Cortex of kidney (tissue), 1 donor: ENCODE results near the gene ROR1.

ENCODE experiments used
- DNase-seq: peaks from one replicate; lab custom pipeline; 2025; lab: John Stamatoyannopoulos, UW

Gene ROR1

DNA sequence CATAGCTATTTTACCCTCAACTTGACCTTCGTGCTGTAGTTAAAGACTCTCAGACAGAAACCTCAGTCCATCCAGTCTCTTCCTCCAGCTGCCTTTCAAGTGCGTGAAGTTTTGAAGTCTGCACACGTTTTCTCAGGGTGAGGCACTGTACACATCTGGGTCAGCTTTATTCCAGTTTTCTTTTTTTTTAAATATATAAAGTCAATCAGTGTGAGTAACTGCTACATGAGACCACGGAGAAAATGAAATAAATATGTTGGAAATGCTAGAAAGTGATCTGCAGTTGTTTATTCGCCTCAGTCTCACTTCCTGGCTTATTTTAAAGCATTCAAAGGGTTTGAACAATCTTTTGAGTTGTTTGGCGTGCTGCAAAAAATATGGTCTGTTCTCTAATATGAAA is 135.7 kb downstream of the ROR1 start:
- DNase-seq: no peak

DNA sequence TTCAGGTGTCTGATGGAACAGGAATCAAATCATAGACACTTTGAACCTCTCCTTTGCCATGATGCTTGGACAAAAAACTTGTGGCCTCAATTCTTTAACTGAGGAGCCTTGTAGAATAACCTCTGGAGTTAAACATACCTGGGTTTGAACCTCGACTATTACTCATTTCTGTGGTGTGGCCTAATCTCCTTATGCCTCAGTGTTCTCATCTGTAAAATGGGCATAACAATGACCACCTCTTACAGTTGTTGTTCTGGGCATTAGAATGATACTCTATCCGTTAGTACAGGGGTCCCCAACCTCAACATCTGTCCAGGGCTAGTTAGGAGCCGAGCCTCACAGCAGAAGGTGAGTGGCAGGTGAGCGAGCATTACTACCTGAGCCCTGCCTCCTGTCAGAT is 137.2 kb downstream of the ROR1 start:
- no peak for DNase-seq

DNA sequence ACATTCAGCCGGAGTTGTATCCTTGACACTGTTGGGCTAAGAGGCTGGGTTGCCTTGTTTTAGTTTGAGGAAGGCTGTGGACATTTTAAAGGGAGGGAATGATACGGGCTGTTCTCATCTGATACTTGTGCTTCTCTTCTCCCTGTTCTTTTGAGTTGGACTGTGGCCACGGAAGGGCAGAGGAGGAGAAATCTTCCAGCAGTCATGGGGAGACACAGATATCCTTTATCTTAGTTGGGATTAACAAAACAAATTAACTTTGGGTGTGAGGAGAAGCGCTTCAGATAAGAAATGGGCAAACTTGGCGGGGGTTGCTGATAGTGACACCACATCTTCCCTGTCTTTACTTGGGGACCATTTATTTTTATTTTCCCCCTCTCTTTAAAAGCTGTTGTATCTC is 138.8 kb downstream of the ROR1 start:
- no peak for DNase-seq

DNA sequence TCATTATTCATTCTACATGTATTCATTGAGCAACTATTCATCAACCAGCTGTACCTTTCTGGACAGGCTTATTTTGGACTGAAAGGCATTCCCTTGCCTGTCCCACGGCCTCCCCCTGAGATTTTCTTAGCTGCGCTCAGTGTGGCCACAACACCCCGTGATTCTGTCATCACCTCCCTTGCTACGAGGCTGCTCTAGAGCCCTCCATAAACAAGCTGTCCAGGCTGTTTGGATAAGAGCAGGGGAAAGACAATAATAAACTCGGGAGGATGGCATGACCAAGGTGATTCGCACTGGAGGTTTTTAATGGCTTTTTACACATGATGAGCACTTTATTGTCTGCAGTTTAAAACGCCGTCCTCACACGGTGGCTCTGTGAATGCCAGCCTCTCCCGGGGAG is 139.7 kb downstream of the ROR1 start:
- DNase-seq: no peak

DNA sequence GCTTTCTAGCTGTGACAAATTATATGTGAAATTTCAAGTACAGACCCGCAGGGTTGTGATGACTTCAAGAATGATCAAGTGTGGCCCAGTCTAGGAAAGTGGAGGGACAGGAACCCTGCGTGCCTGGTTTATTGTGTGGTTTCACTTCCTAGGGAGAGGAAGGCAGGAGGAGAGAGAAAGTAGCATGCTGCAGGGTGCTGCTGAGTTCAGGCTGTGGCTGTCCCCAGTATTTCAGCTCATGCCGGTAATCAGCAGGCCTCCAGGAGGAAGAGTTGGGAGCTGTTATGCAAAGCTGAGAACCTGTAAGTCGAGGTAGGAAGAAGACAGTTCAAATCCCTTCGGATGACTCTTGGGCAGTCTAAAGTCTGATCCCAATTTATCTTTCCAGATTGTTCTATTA is 140.4 kb downstream of the ROR1 start:
- no peak for DNase-seq

DNA sequence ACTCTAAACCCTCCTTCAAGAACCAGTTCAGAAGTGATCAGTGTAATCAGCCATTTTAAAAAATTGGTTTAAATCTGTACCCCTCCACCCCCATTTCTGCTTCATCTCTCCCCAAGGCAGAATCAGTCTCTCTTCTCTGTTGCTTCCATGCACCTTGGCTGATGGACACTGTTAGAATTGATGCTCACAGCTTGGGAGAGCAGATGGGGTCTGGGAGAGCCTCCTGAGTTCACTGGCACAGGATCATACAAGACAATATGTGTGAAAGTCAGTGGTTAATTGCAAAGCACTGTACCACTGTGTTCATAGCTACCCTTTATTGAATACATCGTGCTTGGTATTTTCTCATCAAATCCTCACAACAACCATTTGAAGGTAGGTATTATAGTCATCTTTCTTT is 140.9 kb downstream of the ROR1 start:
- no peak for DNase-seq

DNA sequence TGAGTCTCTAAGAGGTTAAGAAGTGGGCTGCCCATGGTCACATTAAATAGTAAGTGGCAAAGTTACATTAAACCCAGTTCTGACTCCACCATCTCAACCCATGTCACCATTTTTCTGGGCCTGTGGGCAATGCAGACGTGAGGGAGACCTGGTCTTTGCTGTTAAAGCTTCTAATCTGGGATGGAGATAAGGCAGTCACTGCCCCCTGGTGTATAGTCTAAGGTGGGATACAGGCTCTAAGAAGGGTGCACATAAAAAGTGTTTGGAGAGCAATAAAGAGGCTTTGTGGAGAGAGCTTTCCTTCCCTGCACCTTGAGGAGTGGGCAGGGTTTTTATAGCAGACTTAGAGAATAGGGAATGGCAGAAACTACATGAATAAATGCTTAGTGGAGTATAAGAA is 141.3 kb downstream of the ROR1 start:
- no peak for DNase-seq

DNA sequence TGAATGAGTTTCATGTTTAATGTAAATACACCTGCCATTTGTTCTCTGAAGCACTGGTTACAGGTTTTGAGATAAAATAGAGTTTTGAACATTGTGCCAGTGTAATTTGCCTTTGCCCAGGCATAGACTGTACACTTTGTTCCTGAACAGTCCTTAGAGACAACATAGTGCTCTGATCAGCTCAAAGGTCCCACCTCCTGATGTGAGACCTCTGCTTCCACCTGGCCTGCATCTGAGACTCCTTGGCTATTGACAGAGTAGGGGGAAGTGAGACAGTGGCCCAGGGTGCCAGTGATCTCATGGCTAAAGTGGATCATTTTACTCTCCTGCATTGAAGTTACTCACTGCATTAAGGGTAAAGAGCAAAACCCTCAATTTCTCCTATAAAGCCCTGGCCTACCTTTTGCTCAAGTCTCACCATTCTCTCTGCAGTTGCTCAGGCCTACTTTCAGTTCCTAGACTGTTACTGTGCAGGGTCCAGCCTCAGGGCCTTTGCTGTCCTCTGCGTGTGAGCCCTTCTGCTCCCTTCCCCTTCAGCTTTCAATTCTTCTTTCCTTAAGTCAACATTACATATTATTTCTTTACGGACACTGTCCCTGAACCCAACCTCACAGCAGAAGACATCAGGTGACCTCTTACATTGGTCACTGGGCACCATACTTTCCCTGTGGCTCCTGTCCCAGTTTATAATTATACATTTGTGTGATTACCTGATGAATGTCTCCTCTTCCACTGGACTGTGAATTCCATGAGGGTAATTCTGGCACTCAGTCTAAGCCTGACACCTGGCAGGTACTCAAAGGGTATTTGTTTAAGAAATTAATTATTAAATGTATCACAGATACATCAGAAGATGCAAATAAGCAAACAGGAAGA is 142.9 kb downstream of the ROR1 start:
- DNase-seq: no peak

DNA sequence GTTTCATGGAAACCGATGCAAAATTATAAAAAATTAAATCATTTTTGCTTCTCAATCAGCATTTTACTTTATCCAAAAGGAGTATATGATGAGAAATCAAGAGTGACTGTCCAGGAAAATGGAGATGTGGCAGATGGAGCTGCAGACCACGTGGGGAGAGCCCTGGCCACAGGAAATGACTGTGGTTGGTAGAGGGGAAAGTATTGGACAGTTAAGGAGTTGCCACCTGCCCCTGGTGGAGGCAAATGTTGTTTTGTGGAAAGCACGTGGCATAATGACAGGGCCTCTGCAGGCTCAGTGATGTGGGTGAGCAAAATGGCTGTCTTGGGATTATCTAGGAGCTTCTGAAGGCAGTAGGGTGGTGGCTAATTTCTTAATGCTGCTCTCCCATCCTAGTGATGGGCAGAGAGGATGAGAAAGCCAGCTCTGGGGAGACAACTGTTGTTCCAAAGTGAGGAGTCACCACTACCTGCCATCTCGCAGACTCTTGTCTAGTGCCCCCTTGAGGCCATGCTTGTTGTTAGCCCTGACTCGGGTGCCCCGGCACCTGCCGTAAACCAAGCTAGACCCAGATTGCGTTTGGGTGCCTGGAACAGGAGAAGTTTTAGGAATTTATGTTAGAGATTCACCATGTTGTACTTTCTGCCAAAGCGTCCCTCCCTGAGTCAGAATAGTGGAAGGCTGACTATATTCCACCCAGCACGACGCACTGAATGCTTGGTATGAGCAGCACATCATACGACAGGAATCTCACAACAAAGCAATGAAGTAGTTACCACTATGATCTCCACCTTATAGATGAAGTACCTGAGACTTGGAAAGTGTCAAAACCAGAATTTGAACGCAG is 144.0 kb downstream of the ROR1 start:
- DNase-seq: no peak

DNA sequence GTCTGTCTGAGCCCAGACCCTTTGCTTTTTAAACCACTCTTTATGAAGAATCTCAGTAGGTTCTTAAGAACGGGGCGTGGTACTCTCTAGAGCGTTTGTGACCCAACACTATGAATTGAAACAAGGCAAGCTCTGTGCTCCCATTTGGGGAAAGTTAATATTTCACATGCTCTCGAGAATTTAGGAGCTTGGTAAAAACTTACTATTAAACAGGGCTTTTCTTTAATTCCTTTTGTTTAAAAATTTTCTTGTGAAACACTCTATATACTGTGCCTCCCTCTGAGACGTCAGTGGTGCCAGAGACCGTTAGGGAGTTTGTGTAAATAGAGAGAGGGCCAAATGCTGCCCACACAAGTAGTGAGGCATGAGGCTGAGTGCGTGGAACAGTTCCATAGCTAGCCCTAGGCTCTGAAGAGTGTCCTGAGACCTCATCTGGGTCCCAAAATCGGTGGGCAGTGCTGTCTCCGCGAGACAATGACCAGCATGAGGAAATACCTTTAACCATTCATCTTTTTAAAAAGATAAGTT is 144.7 kb downstream of the ROR1 start:
- DNase-seq: no peak

DNA sequence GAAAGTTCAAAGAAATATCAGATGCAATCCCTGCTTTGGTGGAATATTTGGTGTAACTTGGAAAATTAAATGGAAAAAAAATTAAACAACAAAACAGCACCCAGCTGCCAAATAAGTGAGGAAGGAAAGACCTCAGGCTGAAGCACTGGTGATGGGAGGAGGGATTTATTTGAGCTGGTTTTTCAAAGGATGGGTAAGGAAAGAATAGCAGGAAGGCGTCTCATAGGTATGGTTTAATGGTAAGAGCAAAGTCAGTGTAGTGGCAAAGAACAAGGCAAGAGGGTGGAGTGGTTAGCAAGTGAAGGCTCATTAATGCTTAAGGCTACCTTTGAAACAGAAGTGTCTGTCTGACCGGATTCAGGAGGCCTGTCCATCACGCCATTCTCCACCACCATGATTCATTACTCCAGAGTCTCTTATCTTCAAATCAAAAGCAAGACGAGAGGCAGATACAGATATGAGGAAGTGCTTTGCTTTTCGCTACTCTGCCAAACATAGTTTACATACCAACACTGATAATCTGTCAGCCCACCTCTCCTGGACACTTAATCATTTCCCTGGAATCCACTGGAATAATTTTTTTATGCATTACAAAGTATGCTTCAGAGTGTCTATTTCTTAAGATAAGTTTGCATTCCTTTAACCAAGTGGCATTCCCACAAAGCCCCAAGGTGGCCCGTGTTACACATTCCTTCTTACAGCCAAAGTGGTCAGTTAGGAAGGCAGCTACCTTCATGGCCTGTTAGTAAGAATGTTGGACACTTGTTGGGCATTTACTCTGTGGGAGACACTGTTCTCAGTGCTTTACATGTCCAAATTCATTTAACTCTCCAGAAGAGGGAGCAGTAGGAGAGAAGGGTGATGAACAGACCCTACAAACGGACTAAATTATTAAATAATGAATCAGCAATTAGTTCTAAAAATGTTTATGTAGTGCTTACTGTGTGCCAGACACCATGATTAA is 146.6 kb downstream of the ROR1 start:
- DNase-seq: no peak

DNA sequence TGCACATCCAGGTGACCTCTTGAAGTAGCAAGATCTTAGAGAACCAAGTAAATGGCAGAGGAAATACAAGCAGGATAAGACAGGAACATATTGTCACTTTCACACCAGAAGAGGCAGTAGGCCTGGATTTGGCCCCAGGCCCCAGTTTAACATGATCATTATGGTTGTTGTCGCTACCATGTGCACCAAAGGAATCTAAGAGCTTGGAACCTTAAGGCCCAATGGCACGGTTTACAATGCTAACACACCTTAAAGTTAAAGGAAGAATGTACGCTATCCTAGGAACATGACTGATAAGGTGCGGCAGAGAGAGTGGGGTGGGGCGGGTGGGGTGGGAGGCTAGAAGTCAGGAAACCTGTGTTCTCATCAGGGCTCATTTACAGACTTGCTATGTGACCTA is 147.5 kb downstream of the ROR1 start:
- no peak for DNase-seq

DNA sequence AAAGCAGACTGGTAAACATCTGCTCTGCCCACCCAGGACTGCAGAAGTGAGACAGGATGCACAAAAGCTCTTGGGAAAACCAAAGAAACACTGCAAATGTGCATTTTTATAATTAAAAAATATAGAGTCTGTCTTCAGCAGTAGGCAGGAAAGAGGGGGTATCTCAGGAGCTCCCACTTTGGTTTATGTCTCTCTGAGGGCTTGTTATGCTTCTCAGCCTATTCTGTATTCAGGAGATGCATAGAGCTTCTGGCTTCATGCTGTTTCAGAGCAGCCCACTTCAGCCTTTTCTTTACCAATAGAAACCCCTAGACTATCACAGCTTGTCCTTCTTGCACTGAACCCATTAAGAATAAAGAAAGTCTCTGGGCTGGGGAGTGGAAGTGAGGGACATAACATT is 148.0 kb downstream of the ROR1 start:
- DNase-seq: no peak

DNA sequence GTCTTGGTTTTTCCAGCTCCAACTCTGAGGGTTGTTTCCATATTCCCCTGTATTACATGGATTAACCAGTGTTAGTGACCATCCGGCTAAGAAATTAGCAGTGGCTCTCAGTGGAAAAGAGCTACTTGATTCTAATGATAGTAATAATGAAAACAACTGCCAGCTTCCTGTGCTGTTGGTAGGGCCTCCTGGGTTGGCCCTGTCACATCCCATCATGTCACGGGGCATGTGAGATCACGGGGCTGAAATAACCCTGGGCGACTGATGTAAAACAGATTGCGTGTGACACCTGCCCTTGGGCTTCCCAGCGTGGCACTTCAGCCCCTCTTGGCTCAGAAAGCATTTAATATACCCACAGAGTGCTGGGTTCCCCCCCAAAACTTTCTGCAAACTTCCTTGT is 149.0 kb downstream of the ROR1 start:
- no peak for DNase-seq

DNA sequence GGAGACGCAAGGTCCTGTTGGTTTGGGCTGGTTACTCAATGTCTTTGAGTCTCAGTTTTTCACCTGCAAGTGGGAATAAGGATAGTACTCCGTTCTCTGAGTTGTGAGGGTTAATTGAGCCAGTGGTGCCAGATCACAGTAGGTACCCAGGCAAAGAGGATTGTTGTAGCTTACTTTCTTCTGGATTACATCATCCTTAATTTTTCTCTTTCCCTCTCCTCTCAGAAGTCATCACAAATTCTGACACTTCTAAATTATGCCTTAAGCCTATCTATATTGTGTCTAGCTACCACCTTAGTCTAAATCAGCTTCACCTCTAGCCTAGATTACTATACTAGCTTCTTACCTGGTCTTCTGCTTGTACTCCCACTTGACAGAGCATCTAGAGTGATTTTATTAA is 149.5 kb downstream of the ROR1 start:
- DNase-seq: no peak

DNA sequence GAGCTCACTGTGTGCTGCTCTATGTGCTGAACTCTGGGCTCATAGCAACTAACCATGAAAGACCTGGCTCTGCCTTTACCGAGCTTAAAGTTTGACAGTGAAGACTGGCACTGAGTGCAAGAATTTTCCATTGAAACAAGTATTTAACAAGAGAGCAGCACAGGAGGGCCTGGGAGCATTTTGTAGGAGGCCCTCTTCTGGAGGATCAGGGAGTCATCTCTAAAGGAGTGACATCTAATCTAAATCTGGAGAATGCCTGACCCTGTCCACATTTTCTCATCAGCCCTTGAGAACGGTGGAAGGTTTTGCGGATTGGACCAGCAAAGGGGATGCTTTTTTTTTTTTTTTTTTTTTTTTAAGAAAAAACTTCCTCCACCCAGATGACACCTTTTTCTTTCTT is 150.8 kb downstream of the ROR1 start:
- no peak for DNase-seq

DNA sequence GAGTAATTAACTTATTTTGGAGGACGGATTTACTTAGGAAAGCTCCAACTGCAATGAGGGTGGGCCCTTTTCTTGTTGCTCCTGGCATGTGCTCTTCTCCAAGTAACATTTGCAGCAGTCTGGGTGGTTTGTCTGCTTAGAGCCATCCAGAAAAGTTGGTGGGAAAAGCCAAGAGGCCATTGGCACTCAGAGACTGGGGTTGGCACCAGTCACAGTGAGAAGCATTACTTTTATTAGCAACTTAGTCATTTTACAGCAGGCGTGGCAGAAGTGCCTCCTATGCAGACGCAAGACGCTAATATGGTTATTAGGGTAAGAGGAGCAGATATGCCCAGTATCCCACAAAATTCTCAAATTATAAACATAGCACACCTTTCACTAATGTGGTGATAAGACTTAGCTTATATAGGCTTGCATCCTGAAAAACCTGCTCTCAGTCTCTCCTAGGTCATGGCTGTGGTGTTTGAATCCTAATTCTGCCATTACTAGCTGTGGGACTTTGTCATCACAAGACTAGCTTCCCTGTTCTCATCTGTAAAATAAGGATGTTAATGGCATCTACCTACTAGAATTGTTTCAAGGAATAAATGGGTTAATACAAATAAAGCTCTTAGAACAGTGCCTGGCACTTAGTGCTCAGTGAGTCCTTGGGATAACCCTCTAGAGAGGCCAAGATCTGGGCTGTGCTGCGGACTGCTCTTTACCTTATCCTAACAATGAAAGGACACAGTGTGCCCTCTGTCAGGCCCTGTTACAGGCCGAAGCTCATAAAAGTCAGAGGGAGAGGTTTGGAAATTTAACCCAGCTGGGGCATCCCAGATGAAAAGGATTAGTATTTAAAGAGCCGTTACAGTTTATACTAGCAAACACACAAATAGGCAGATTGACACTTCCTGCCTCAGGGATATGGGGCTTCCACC is 154.6 kb downstream of the ROR1 start:
- DNase-seq: no peak

DNA sequence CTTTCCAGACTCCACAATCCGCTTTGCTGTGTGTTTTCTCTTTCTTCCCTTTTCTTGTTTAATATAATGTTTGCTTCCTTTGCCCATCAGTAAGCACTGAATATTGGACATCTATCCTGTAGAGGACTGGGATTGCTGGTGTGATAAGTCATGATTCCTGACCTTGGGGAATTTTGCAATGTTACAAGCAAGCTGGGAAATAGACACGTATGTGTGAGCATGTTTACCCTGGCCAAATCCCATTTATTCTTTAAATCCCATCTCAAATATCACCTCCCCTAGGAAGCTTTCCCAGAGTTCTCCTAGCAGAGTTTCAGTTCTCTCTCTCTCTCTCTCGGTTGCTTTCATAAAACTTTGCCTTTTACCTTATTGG is 155.3 kb downstream of the ROR1 start:
- no peak for DNase-seq

DNA sequence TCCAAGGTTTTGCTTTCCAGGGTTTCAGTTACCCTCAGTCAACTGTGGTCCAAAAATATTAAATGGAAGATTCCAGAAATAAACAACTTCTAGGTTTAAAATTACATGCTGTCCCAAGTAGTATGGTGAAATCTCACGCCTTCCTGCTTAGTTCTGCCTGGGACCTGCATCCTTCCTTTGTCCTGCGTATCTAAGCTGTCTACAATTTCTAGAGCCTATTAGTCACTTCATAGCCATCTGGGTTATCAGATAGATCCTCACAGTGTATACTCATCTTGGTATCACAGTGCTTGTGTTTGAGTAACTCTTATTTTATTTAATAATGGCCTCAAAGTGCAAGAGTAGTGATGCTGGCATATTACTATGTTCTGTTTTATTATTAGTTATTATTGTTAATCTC is 157.7 kb downstream of the ROR1 start:
- no peak for DNase-seq

DNA sequence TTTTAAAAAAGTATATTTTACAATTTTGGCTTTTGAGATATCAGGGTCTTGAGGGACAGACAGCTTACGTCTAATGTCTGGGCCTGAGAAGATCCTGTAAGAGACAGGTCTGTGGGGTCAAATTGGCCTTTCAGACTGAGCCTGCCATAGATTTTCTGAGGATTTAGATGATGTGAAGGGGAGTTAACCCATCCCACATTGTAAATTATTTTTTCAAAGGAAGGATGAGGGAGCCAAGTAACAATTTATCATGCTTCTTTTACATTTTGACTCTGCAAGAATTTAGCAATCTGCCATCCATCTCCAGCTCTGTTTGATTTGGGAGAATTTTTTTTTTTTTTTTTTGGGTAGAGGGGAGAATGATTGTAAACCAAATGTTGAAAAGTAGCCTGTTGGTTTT is 160.9 kb downstream of the ROR1 start:
- no peak for DNase-seq

DNA sequence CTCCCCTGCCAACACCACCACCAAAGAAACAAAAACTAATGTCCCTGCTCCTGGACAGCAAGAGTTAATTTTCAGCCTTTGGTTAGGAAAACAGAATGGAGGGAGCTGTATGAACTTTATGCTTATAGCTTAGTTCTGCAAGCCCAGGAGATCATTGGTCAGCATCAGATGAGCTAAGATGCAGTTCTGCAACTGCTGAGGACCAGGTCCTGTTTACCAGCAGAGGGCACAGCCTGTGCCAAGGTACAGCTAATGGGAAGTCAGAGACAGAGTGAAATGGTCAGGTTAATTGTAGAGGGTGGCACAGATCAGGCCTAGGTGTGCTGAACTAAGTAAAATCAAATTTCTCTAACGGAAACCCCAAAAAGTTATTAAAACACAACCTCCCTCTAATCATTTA is 161.3 kb downstream of the ROR1 start:
- DNase-seq: no peak
